B cell (primary cell): ENCODE results near the gene PPP1R27. TPM values are rescaled to one million over a fixed set of nuclear protein-coding genes. Genes with fewer than 3 reads are reported as not detected.

Experiments
- ATAC-seq: fragments of 200-7000 bp; cut with Tn5 transposase; one replicate; pipeline ENCODE4 v1.10.0; 2021; ENCODE audit warnings: low read depth, mild to moderate bottlenecking, moderate number of reproducible peaks, moderate library complexity
- CTCF ChIA-PET: fragments of 350-600 bp; sonication (Branson Sonifier 250); formaldehyde crosslinking; loops from one replicate; lab custom pipeline; 2021; ENCODE audit warnings: antibody characterized with exemption, inconsistent platforms; lab: Charles Lee
- POLR2A ChIA-PET: fragments of 350-600 bp; sonication (Branson Sonifier 250); formaldehyde crosslinking; loops from one replicate; lab custom pipeline; 2021; ENCODE audit warnings: antibody characterized with exemption; lab: Charles Lee
- DNase-seq: peaks from one replicate; pipeline ENCODE4 v3.0.0; 2013
- H2AFZ ChIP-seq: 2 replicates; pipeline ENCODE4 v1.6.1; 2012; ENCODE audit warnings: mild to moderate bottlenecking, low read depth, low read length; ENCODE audit not compliant: insufficient read depth, poor library complexity, severe bottlenecking
- H3K27ac ChIP-seq, 2 donors: 1 replicate in 1 of 2; 2 replicates in 1 of 2; pipeline ENCODE4 v1.5.1; 2012 to 2013; ENCODE audit warnings: low read length in 2 of 2, mild to moderate bottlenecking in 2 of 2, moderate library complexity in 1 of 2
- H3K27me3 ChIP-seq, 4 experiments: fragments of 200-600 bp in 1 of 4; sonication (generic) in 1 of 4; replicated peaks in 1 of 4; 1 replicate in 2 of 4; 2 replicates in 2 of 4; pipeline versions ENCODE4 v1.6.1 to v1.7.0; 2013 to 2016; ENCODE audit warnings: low read length in 3 of 4, mild to moderate bottlenecking in 2 of 4, mixed read lengths in 1 of 4, moderate library complexity in 1 of 4; ENCODE audit not compliant: insufficient read depth in 4 of 4, control insufficient read depth in 3 of 4; ENCODE audit errors: control extremely low read depth in 1 of 4
- H3K36me3 ChIP-seq, 2 experiments: replicated peaks in 1 of 2; 1 replicate in 1 of 2; 2 replicates in 1 of 2; pipeline versions ENCODE4 v1.6.1 to v1.7.1; 2013; ENCODE audit warnings: low read length in 1 of 2; ENCODE audit not compliant: insufficient read depth in 2 of 2, control insufficient read depth in 1 of 2; ENCODE audit errors: control extremely low read depth in 1 of 2, extremely low read depth in 1 of 2
- H3K4me1 ChIP-seq, 2 donors: fragments of 200-600 bp in 1 of 2; sonication (generic) in 1 of 2; 1 replicate in 1 of 2; 2 replicates in 1 of 2; pipeline versions ENCODE4 v1.5.1 to v1.6.1; 2013 to 2017; ENCODE audit warnings: low read length in 2 of 2; ENCODE audit not compliant: control insufficient read depth in 2 of 2, insufficient read depth in 2 of 2
- H3K4me2 ChIP-seq: replicated peaks from 2 replicates; pipeline ENCODE3; 2012; ENCODE audit warnings: mild to moderate bottlenecking, low read depth, low read length; ENCODE audit not compliant: poor library complexity, severe bottlenecking
- H3K4me3 ChIP-seq, 5 experiments: fragments of 200-600 bp in 1 of 5; sonication (generic) in 1 of 5; 1 replicate in 3 of 5; 2 replicates in 2 of 5; pipeline versions ENCODE4 v1.5.1 to v1.7.0; 2011 to 2016; ENCODE audit warnings: low read length in 4 of 5, mild to moderate bottlenecking in 4 of 5, low read depth in 2 of 5, control low read depth in 1 of 5, moderate library complexity in 1 of 5; ENCODE audit not compliant: insufficient read depth in 1 of 5; ENCODE audit errors: control extremely low read depth in 1 of 5, extremely low read depth in 1 of 5
- H3K79me2 ChIP-seq: fragments of 200-600 bp; sonication (generic); one replicate; pipeline ENCODE4 v1.6.0; 2016; ENCODE audit warnings: low read length; ENCODE audit not compliant: control insufficient read depth, insufficient read depth
- H3K9ac ChIP-seq: fragments of 200-600 bp; sonication (generic); 2 replicates; pipeline ENCODE4 v1.6.1; 2017; ENCODE audit warnings: mild to moderate bottlenecking, low read length, moderate library complexity
- H3K9me3 ChIP-seq, 3 donors: one replicate each; pipeline versions ENCODE4 v1.6.1 to v1.7.1; 2013; ENCODE audit warnings: low read length in 2 of 3; ENCODE audit not compliant: control insufficient read depth in 2 of 3, insufficient read depth in 1 of 3; ENCODE audit errors: control extremely low read depth in 1 of 3
- H4K20me1 ChIP-seq: 2 replicates; pipeline ENCODE4 v1.6.0; 2012; ENCODE audit warnings: mild to moderate bottlenecking, low read length; ENCODE audit not compliant: insufficient read depth, control insufficient read depth, poor library complexity, severe bottlenecking
- H3K27ac Mint-ChIP-seq: one replicate; pipeline ENCODE4 v1.8.0; 2021; ENCODE audit warnings: mixed read lengths
- H3K27me3 Mint-ChIP-seq: one replicate; pipeline ENCODE4 v1.8.0; 2021; ENCODE audit warnings: mixed read lengths
- H3K4me1 Mint-ChIP-seq: one replicate; pipeline ENCODE4 v1.8.0; 2021; ENCODE audit warnings: mixed read lengths
- H3K4me3 Mint-ChIP-seq: one replicate; pipeline ENCODE4 v1.8.0; 2021; ENCODE audit warnings: mixed read lengths
- H3K9me3 Mint-ChIP-seq: one replicate; pipeline ENCODE4 v1.8.0; 2022; ENCODE audit warnings: mixed read lengths; ENCODE audit not compliant: insufficient read depth
- CTCF ChIP-seq: fragments of 200-600 bp; IDR thresholded peaks from one replicate; pipeline ENCODE4 v1.8.0; 2022; ENCODE audit warnings: antibody characterized with exemption, mild to moderate bottlenecking
- EZH2 ChIP-seq: IDR thresholded peaks from 2 replicates; pipeline ENCODE4 v1.6.1; 2012; ENCODE audit warnings: borderline replicate concordance, low read depth, mild to moderate bottlenecking, moderate library complexity, low read length; ENCODE audit not compliant: insufficient read depth, poor library complexity, severe bottlenecking
- WGBS: methylation state at CpG from one replicate; pipeline ENCODE4 v1.1.5; 2013; ENCODE audit warnings: missing lambda C conversion rate; ENCODE audit not compliant: insufficient coverage; 5-methylcytosine and 5-hydroxymethylcytosine counted together
- intact Hi-C: fragments of 100-400 bp; cut with micrococcal nuclease; formaldehyde crosslinking; loops from one replicate; pipeline ENCODE4 v1.10.0; 2022
- polyA plus RNA-seq: library from polyadenylated mRNA; depleted of rRNA; stranded (reverse); fragments of >200 nt; gene quantifications from 2 replicates; pipeline ENCODE4 v1.2.3, GENCODE V29; 2012
- total RNA-seq, 2 donors: library from RNA; stranded (reverse); fragments of 120-200 nt in 1 of 2; gene quantifications; 1 replicate in 1 of 2; 2 replicates in 1 of 2; pipeline versions ENCODE4 v1.2.3 to v1.2.4, GENCODE V29; 2013 to 2022

The PPP1R27 gene
- total and polyA plus RNA-seq, 2 donors (not counting 1 experiment from before 2014, with no cell fraction given): not detected

GRCh38 chr17:81877569-81877968 is 42.7 kb upstream of the PPP1R27 start:
- 100% methylated on average over 3 of the region's 5 CpGs for WGBS
- H3K4me1 ChIP-seq: peaks cover 5 to 9% of the 10 kb centered on the region in 2 donors
- ChIA-PET POLR2A (interaction anchor here (0.7 kb wide), 1 partner anchor 11 kb away, joined by 4 read pairs; no protein-coding TSS in a partner anchor), CTCF (no interaction called here)
- H3K27ac Mint-ChIP-seq: no peak overlapping the region
- TF ChIP-seq CTCF (no peak), EZH2 (no peak)
- H3K4me2 ChIP-seq: no peak overlapping the region
- H3K27me3 Mint-ChIP-seq: no peaks in the 10 kb centered on the region
- no peak overlapping the region for H3K9ac ChIP-seq
- no peak overlapping the region for H3K4me3 Mint-ChIP-seq
- no peak overlapping the region for H3K27ac ChIP-seq
- no peak for DNase-seq
- no peak overlapping the region for H2AFZ ChIP-seq
- H3K27me3 ChIP-seq: no peaks in the 10 kb centered on the region
- peaks cover 0 to 14% of the 10 kb centered on the region in 2 experiments for H3K36me3 ChIP-seq
- no peaks in the 10 kb centered on the region for H3K9me3 Mint-ChIP-seq
- no peak overlapping the region for H3K4me3 ChIP-seq
- H3K4me1 Mint-ChIP-seq: peaks cover 8% of the 10 kb centered on the region
- H4K20me1 ChIP-seq: no peaks in the 10 kb centered on the region
- intact Hi-C loops: no loop called here
- no peak for ATAC-seq
- H3K9me3 ChIP-seq: no peaks in the 10 kb centered on the region
- H3K79me2 ChIP-seq: peaks cover 30% of the 10 kb centered on the region
